GM19240 (cell line): ENCODE data around the gene CBFA2T2.

Experiments used
- DNase-seq: peaks from one replicate; pipeline ENCODE4 v3.0.0; 2011; ENCODE audit warnings: low spot score; ENCODE audit not compliant: insufficient read length

The CBFA2T2 gene

DNA sequence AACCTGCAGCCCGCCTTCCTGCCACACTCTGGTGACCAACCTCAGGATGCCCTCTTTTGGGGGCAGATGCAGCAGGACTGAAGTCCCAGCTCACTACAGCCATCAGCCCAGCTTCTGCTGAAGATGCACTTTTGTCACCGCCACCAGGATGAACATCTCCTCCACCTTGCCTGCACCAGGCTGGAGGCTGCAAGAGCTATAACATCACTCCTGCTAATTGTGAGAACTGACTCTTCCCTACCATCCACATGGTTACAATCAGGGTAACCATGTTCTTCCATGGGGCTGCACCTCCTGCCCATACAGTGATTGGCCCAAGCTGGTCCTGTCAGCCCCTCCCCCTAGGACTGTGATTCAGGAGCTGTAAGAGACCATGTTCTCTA lies 174.9 kb downstream of the CBFA2T2 start:
- DNase-seq = no peak

- peak; percentile 97 for DNase-seq
Measured at GRCh38 chr20:33666293-33667244, 176.7 kb downstream of the CBFA2T2 start, which contains the start of gene ACTL10. TSS of gene ACTL10 (plus strand) at chr20:33666943. CDS start at chr20:33667498, 555 bp downstream.

GRCh38 chr20:33667245-33667675 lies 177.4 kb downstream of the CBFA2T2 start:
- no peak for DNase-seq

DNA sequence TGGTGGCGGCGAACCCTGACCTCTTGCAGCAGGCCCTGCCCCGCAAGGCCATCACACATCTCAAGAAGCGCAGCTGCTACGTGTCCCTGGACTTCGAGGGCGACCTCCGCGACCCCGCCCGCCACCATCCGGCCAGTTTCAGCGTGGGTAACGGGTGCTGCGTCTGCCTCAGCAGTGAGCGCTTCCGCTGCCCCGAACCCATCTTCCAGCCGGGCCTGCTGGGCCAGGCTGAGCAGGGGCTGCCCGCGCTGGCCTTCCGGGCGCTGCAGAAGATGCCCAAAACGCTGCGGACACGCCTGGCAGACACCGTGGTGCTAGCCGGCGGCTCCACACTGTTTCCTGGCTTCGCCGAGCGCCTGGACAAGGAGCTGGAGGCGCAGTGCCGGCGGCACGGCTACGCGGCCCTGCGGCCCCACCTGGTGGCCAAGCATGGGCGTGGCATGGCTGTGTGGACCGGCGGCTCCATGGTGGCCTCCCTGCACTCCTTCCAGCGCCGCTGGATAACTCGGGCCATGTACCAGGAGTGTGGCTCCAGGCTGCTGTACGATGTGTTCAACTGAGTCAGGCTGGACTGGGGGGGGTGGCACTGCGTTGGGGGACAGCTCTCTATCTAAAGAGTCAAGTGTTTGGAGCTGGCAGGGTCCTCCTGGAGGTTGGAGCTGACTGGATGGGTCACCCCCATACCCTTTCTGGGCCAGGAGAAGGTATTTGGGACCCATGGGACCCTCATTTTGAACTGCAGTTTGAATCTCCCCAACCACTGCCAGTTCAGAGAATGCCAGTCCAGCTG lies 178.0 kb downstream of the CBFA2T2 start:
- DNase-seq = peak; percentile 83

DNA sequence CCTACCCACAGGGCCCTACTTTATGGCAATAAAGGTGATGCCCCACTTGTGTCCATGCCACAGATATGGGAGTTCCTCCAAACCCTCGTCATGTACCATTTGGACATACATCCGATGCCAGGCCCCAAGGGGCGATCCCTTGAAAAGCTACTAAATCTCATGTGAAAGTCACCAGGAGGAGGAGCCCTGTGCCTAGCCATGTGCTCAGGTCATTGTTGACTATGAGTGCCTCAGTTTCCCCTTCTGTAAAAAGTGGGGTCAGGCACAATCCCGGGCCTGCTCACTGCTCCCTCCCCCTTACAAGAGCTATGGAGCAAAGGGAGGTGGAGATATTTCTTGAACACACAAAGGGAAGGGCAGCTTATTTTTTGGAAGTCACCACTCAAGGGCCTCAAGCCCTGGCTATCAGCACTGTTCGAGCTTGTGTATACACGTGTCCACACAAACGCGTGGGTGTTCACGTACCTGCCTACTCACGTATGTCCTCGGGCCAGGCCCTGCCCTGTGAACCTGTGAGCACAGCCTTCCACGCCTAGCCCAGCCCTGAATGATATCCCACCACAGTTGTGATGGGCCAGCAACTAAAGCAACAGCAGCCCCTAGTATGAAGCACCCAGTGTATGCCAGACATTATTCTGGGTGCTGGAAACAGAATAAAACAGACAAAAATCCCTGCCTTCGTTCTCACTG lies 178.7 kb downstream of the CBFA2T2 start:
- DNase-seq = no peak

GRCh38 chr20:33669224-33669623 lies 179.3 kb downstream of the CBFA2T2 start:
- DNase-seq = no peak

GRCh38 chr20:33669873-33670640 lies 180.2 kb downstream of the CBFA2T2 start:
- DNase-seq = no peak

DNA sequence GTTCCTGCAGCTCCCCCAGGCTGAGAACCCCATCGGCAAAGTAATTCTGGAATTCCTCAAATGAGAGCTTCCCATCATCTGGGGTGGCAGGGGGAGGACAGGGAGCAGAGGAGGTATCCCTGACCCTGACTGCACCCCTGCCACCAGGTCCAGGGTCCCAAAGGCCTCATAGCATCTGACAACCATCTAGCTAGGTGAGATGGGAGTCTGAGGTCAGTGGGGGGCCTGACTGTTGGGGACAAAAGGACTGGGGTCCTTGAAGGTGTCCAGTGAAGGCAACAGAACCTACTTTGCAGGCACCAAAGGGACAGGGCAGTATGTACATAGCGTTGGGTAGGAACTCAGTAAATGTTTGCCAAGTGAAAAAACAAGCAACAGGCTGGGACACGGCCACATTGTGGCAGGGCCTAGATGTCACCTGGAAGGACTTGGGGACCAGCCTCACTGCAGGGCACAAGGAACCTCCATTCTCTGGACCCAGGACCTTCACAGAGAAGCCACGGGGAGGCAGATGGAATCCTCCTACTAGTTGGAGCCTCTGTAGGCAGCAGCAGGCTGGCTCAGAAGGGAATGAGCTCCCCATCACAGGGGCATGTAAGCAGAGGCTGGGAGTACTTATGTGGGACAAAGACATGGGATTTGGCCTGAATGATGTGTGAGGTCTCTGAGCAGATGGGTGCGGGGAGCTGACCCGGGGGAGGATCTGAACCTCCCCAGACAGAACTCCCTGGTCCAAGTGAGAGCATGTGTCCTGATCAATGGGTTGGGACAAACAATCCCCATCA lies 181.0 kb downstream of the CBFA2T2 start:
- no peak for DNase-seq

DNA sequence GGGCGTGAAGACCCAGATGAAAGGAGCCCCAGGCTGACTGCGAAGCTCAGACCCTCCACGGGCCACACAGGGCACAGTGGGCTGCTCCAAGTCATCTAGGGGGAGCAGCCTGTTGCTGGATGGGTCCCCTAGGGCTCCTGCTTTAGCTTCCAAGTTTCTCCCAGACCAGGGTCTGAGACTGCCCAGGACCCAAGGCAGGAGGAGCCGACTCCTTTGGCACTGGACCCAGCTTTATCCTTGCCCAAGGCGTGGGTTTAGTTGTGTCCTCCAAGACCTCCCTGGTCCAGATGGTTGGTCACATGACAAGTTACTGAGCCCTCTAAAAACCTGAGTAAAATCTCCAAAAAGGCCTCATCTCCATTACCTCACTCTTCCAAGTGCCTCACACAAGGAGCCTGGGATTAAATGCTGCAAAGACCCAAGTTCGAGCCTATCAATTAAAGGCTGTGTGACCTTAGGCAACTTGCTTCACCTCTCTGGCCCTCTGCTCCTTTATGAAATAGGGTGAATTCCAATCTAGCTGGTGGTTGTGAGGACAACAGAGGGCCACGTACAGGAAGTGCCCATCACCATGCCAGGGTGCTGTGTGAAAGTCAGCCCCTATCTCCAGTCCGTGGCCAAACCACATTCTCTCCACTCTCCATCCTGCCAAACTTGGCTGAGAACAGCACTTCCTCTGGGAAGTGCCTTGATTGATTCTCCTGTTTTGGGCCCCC lies 181.8 kb downstream of the CBFA2T2 start:
- DNase-seq = no peak

DNA sequence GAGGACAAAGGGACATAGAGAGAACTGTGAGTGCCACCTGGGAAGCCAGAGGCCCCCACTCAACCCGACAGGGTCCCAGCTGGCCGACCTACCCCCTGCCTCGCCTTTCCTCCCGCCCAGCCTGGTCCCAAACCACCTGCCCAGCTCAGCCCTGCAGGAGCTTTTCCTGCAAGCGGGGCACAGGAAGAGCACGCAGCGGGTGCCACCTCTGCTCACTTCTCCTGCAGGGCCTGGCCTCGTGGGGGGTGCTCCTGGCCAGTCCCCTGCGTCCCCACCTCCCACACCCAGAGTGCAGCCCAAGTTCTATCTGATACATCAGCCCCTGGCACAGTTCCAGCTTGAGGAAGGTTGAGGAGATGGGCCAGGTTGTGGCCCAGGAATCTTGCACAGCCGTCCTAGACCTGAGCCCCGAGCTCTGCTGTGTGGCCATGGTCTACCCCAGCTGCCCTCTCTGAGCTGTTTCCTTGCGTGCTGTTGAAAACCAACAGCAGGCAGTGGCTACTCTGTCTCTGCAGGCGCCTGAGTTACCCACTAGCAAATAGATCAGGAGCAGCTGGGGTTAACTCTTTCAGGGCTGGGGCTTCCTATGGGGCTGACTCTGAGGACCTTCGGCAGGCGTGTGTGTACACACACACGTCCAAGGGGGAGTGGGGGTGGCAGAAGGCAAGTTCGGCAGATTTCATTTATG lies 182.7 kb downstream of the CBFA2T2 start:
- DNase-seq = no peak

DNA sequence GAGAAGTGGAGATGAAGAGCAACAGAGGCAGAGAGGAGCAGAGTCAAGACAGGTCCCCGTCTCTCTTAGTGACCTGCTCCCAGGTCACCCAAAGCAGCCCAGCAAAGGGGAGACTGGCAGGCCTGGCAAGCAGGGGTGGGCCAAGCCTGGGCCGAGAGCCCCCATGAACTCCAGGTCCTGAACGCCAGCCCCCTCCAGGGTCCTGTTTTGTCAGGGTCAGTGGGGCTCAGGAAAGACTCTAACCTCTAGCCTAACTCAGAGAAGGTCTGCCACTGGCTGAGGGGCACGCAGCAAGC lies 183.2 kb downstream of the CBFA2T2 start:
- no peak for DNase-seq

DNA sequence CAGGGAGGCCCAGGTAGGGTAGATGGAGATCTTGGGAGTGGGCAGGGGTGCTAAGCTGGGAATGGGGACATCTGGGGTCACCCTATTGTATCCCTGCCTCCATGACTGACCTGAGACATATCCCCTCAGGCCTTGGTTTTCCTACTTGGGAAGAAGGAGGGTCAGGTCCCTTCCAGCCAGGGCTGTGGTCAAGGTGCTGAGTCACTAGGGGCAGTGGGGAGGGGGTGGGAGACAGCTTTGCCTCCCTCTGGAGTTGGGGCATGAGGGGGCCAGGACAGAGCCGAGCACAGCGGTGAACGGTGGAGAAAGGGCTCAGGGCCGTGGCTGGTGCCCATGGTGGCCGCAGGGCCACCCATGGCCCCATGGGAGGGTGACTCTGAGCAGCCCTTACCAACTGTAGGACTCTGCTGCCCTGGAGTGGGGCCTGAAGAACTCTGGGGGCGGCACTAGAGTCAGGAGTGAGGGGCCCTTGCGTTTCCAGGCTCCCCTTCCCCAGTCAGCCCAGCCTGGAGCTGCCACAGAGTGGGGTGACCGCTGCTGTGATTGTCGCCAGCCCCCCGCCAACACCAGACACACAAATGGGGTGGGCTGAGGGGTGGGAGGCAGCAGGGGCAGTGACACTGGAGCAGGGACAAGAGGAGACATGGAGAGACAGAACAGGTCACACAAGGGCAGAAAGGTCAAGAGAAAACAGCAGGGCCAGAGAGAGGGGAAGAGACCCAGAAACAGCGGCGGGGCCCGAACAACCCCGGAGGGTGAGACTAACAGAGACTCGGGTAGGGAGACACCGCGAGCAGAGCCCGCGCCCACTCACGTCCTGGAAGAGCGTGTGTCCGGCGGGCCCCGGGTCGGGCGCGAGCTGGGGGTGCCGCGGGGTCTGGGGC lies 183.8 kb downstream of the CBFA2T2 start:
- DNase-seq = no peak

DNA sequence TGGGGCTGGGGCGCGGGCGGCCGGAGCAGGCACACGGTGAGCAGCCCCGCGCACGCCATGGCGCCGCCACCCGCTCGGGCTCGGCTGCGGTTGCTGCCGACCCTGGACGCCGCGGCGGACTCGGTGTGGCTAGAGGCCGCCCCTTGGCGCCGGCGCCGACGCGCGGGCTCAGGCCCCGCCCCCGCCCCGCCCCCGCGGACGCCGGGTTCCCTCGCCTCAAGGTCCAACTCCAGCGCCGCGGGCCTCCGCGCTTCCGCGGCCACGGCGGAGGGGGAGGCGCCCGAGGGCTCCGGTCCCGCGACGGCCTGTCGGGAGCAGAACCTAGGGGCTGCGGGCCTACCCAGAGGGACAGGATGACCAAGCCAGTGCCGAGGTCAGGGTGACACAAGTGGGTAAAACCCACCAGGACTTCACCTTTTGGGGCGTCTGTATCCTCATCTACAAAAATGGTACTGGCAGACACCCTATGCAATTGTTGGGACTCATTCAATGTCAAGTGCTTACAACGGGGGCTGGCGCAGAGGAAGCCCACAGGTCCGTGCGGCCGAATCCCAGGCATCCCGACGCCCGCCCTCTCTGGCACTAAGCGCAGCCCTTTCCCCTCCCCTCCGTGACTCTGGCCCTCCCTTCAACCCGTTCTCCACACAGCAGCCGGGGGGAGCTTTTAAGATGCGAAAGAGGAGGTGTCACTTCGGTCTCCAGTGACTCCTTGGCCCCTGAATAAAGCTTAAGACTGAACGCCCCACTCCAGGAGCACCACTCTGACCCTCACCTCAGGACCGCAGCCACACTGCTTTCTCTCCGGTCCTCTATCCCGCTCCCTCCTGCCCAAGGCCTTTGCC lies 184.6 kb downstream of the CBFA2T2 start, which contains the start of gene NECAB3:
NECAB3 (minus strand) TSS at position 135 of the 842 bp plus-strand sequence; CDS start at position 59, 76 bp downstream.
- no peak for DNase-seq

GRCh38 chr20:33675136-33675959 lies 185.5 kb downstream of the CBFA2T2 start:
- DNase-seq = no peak

- no peak for DNase-seq
Measured at GRCh38 chr20:33676121-33676520, 186.2 kb downstream of the CBFA2T2 start.
